Measurements from ENCODE around the gene BTBD2. TPM values are rescaled to one million over a fixed set of nuclear protein-coding genes. Genes with fewer than 3 reads are reported as not detected.

The BTBD2 gene
- total and polyA plus RNA-seq, 4 donors, result 7.4 to 25.1 (median 20.2) TPM

GRCh38 chr19:1954532-1954933 is 61.0 kb downstream of the BTBD2 start:
- DNase-seq (ENCODE audit: low spot score), result no peak
- H3K36me3 ChIP-seq (ENCODE audit: control insufficient read depth in 4 of 4, insufficient read depth in 3 of 4, low read depth in 1 of 4, low read length in 3 of 4), result peaks cover 0 to 10% (median 2%) of the 10 kb centered on the region in 4 donors
- no peaks in the 10 kb centered on the region for H3K27me3 ChIP-seq (ENCODE audit: control insufficient read depth in 4 of 4, insufficient read depth in 4 of 4, low read length in 3 of 4)
- H3K9ac ChIP-seq (ENCODE audit: low read depth in 1 of 2, low read length in 2 of 2), result no peak overlapping the region
- no peak overlapping the region for H3K4me3 ChIP-seq (ENCODE audit: low read depth in 1 of 3, low read length in 3 of 3)
- H3K4me1 ChIP-seq (ENCODE audit: control insufficient read depth in 4 of 4, insufficient read depth in 4 of 4, low read length in 3 of 4), result no peaks in the 10 kb centered on the region
- H3K27ac ChIP-seq (ENCODE audit: low read depth in 1 of 2, low read length in 2 of 2), result no peak overlapping the region
- WGBS, result 96% methylated on average over 15 of the region's 15 CpGs
- TF ChIP-seq HNF4A (conservative IDR thresholded peaks at IDR 0.05) (no peak), TAF1 (conservative IDR thresholded peaks at IDR 0.05) (no peak), SP1 (IDR thresholded peaks at IDR 0.05) (no peak), GABPA (IDR thresholded peaks at IDR 0.05 in 1 of 2, conservative IDR thresholded peaks at IDR 0.05 in 1 of 2) (no peak), MAX (IDR thresholded peaks at IDR 0.05) (no peak), JUND (IDR thresholded peaks at IDR 0.05) (no peak)
- no peaks in the 10 kb centered on the region for H3K9me3 ChIP-seq (ENCODE audit: control insufficient read depth in 4 of 4, low read length in 3 of 4)

GRCh38 chr19:1953441-1954094 is 61.9 kb downstream of the BTBD2 start:
- TF ChIP-seq GABPA (IDR thresholded peaks at IDR 0.05 in 1 of 2, conservative IDR thresholded peaks at IDR 0.05 in 1 of 2), result no peak
- TF ChIP-seq HNF4A (conservative IDR thresholded peaks at IDR 0.05), result no peak
- no peak for TF ChIP-seq FOXA1 (IDR thresholded peaks at IDR 0.05)
- no peak for TF ChIP-seq YY1 (IDR thresholded peaks at IDR 0.05)
- TF ChIP-seq HNF4G (IDR thresholded peaks at IDR 0.05), result no peak
- TF ChIP-seq MAX (IDR thresholded peaks at IDR 0.05), result no peak
- TF ChIP-seq EGR1 (IDR thresholded peaks at IDR 0.05; ENCODE audit: low read depth in 2 of 2), result no peak
- no peak for TF ChIP-seq JUND (IDR thresholded peaks at IDR 0.05)
- no peak for TF ChIP-seq RXRA (IDR thresholded peaks at IDR 0.05)
- no peak for TF ChIP-seq RAD21 (IDR thresholded peaks at IDR 0.05)
- Histone ChIP-seq H3K27me3 (ENCODE audit: control insufficient read depth in 4 of 4, insufficient read depth in 4 of 4, low read length in 3 of 4) (no peaks in the 10 kb centered on the region), H3K9me3 (ENCODE audit: control insufficient read depth in 4 of 4, low read length in 3 of 4) (no peaks in the 10 kb centered on the region), H3K4me3 (ENCODE audit: low read depth in 1 of 3, low read length in 3 of 3) (no peak overlapping the region), H3K9ac (ENCODE audit: low read depth in 1 of 2, low read length in 2 of 2) (no peak overlapping the region), H3K36me3 (ENCODE audit: control insufficient read depth in 4 of 4, insufficient read depth in 3 of 4, low read depth in 1 of 4, low read length in 3 of 4) (peaks cover 0 to 10% (median 2%) of the 10 kb centered on the region in 4 donors), H3K27ac (ENCODE audit: low read depth in 1 of 2, low read length in 2 of 2) (no peak overlapping the region), H3K4me1 (ENCODE audit: control insufficient read depth in 4 of 4, insufficient read depth in 4 of 4, low read length in 3 of 4) (no peaks in the 10 kb centered on the region)
- no peak for DNase-seq (ENCODE audit: low spot score)
- 90% methylated on average over 32 of the region's 32 CpGs for WGBS

GRCh38 chr19:1953037-1953436 is 62.5 kb downstream of the BTBD2 start:
- no peak for TF ChIP-seq REST (IDR thresholded peaks at IDR 0.05)
- WGBS, result 97% methylated on average over 19 of the region's 19 CpGs
- Histone ChIP-seq H3K4me3 (ENCODE audit: low read depth in 1 of 3, low read length in 3 of 3) (no peak overlapping the region), H3K9ac (ENCODE audit: low read depth in 1 of 2, low read length in 2 of 2) (no peak overlapping the region), H3K27me3 (ENCODE audit: control insufficient read depth in 4 of 4, insufficient read depth in 4 of 4, low read length in 3 of 4) (no peaks in the 10 kb centered on the region), H3K36me3 (ENCODE audit: control insufficient read depth in 4 of 4, insufficient read depth in 3 of 4, low read depth in 1 of 4, low read length in 3 of 4) (peaks cover 0 to 10% (median 2%) of the 10 kb centered on the region in 4 donors), H3K4me1 (ENCODE audit: control insufficient read depth in 4 of 4, insufficient read depth in 4 of 4, low read length in 3 of 4) (no peaks in the 10 kb centered on the region), H3K27ac (ENCODE audit: low read depth in 1 of 2, low read length in 2 of 2) (no peak overlapping the region), H3K9me3 (ENCODE audit: control insufficient read depth in 4 of 4, low read length in 3 of 4) (no peaks in the 10 kb centered on the region)
- no peak for DNase-seq (ENCODE audit: low spot score)

Data from liver (tissue), 9 donors.